Medulla oblongata (tissue), 1 donor: ENCODE results near the gene ADAMTSL3.
A peak's percentile ranks its signal among the peaks of the same experiment; 100 is the strongest.

ENCODE experiments used
- DNase-seq: peaks from one replicate; pipeline ENCODE4 v3.0.0-alpha.2; 2015; ENCODE audit errors: extremely low spot score

Gene ADAMTSL3

DNA sequence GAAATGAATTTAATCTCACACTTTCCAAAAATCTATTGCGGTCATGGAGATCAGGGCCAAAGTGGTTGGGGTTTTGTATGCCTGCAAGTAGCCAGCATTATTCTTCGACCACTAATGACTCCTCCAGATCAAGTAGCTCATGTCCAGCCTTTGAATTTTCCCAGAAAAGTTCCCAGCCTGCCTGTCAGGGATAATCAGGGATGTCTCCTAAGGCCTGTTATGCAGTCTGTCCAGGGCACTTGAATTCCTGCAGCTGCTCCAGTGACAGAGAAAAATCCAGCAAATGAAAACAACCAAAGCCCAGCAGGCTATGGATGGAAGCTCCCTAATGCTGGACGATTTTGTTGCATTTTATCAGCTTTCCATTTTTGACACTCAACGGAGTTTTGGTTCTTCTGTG is 215.4 kb downstream of the ADAMTSL3 start:
- peak; percentile 53 for DNase-seq

DNA sequence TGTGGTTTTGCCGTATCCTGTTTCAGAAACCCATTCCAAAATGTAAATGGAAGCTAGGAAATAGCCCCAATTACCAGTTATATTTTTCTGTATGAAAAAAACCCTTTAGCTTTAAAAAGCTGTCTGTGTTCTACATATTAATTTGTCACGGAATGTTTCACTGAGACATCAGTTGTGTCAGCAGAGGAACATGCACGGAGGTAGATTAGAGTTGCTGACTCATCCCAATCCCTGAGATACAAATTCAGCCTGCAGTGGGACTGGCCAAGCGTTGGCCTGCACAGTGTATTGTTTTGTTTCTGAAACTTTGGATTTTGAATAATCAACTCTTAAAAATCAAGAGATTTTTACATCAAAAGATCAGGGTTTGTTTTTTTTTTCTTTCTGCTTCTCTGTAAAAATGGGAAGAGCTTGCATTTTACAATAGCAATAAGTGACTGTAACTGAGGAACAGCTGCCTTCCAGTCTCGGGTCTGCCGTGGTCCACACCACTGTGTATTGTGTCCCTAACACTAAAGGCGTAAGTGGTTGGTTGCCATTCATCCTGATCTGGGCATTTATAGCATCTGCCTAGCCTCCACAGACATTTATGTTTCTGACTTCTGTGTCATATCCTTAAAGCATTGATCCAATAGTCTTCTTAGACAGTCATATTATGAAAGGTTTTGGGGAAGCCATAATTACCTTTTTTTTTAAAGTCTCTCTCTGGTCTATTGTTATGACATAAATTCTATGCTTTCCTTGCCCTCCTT is 218.1 kb downstream of the ADAMTSL3 start:
- DNase-seq = peak; percentile 47

DNA sequence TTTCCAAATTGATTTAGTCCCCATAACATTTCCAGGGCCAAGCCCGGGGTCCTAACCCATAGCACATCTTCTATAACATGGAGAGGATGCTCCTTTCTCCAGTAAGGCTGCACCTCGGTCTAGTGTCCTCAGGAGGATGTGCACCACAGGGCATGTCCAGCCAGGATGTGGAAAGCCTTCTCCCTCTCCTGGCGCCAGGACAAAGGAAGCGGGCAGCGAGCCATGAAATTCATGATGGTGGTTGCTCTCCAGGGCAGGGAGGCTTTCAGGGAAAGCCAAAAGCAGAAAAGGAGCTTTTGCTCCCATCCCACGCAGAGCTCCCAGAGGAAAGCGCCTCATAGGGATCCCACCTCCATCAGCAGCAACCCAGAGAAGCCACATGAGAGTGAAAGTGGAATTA is 220.0 kb downstream of the ADAMTSL3 start:
- DNase-seq = no peak

DNA sequence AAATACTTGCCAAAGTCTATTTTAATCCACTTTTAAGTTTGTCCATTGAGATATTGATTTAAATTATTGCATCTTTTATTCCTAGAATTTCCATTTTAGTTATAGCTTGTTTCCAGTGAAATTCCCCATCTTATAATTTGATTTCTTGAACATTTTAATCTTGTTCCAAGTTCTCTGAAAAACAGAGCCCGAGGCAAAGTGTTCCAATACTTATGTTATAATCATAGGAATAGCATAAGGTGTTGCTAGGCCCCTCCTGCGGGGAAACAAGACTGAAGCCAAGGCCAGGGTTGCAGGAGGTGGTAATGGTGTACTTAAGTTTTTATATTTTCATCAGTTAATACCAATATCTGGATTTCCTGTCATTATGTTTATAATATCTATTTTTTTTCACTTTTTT is 226.6 kb downstream of the ADAMTSL3 start:
- DNase-seq = no peak

DNA sequence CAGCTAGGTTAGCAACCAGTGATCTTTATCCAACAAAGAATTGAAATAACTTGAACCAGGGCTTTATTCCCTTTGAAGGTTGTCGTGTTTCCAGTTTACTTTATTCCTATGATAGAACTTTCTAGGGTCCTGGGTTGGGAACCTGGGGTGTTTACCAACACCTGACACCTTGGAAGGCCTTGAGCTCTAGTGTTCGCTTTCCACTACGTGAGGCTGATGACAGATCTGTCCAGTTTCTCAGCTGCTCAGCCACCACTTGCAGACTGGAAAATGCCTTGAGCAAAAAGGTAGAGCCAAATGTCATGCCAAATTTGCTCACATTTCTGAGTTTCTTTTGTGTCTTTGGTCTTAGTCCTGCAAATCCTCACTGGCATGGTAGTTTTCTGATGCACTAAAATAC is 227.2 kb downstream of the ADAMTSL3 start:
- DNase-seq = no peak

DNA sequence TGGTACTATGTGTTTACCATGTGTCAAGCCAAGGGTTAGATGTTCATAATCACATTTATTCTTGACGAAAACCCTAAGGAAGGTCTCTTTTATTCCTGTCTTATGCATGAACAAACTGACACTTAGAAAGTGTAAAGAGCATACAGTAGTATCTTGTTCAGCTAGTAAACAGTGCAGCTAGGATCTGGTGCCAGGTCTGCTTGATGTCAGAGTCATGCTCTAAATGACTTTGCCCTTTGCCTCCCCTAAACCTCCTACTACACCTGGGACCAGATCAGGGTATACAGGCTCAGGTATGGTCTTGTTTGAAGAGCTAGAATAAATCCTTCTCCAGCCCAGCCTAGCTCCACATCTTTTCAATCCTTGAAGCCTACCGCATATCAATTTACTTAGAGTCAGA is 232.4 kb downstream of the ADAMTSL3 start:
- DNase-seq = no peak

DNA sequence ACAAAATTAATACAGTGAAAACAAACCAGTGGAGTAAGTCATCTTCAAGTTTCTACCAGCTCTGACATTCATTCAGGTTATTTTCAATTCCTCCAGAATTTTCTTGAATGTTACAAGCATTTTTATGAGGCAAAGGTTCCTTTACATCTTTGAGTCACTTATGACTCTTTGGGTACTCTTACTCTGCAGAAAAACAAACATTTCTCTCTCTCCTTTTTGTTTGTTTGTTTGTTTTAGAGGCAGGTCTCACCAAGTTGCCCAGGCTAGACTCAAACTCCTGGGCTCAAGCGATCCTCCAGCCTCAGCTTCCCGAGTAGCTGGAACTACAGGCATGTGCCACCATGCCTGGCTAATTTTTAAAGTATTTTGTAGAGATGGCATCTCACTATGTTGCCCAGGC is 233.5 kb downstream of the ADAMTSL3 start:
- DNase-seq = no peak

DNA sequence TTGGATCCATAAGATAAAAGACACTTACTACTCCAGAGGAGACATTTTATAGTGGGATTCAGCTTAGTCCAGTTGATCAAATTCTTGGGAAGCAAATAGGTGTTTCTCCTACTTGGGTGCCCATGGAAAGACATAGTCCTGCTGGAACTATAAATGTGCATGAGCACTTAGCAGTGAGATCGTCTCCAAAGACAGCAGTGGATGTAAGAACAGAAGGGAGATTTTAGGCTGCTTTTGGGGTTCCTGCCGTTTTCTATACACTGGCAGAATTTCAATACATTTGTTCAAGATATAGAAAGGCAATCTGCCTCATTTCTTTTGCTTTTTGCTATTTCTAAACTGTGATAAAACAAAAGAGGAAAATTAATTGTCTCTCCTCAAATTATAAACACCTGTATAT is 234.0 kb downstream of the ADAMTSL3 start:
- no peak for DNase-seq

DNA sequence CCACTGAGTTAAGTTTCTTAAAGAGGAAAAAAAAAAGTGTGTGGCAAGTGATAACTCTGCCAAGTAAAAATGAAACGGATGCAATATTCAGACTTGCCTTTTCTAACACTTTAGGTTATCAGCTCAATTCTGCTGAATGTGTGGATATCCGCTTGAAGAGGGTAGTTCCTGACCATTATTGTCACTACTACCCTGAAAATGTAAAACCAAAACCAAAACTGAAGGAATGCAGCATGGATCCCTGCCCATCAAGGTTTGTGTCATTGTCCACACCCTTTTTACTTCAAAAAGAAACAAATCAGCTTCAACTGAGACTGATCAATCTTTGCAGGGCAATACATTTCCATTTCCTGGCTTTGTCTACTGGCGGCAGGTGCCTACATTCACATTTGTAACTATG is 236.1 kb downstream of the ADAMTSL3 start:
- no peak for DNase-seq

DNA sequence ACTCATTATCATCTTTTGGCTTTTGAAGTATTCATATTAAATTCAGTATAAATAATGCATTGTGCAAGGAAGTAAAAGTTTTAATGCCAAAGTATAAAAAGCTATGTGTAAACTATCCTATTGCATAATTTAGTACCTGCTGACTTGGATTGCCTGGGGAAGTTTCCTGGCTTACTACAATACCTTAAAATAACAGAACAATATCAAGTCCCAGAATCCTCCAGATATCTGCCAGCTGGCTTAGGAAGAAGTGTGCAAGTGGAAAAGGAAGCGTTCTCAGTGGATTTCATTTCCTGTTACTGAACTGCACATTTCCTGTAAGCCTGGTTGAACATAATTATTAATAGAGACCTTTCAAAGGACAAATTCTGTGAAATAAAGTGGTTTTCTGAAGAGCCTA is 236.7 kb downstream of the ADAMTSL3 start:
- no peak for DNase-seq

DNA sequence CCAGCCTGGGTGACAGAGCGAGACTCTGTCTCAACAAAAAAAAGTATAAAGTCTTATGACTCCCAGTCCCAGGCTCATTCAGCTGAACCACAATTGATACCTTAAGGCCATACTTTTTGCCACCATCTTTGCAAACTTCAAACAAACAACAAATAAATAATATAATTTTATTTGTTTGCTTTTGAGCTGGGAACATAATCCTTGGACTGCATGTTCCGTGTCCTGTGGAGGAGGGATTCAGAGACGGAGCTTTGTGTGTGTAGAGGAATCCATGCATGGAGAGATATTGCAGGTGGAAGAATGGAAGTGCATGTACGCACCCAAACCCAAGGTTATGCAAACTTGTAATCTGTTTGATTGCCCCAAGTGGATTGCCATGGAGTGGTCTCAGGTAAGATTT is 238.6 kb downstream of the ADAMTSL3 start:
- no peak for DNase-seq

DNA sequence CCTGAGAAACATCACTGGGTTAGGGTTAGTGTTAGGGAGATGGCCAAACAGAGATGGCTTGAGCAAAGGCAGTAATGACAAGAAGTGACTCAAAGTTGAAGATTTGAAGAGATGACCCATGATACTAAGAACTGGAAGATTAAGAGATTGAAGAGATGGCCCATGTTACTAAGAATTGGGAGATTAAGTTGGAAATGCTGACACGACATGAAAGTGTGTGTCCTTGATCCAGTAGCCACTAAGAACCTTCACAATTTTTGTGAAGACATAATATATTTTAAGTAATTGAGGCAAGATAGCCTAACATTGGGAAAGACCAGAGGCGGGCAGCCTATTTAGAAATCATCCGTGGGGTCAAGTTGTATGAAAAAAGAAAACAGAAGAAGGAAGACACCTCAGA is 239.4 kb downstream of the ADAMTSL3 start:
- no peak for DNase-seq

DNA sequence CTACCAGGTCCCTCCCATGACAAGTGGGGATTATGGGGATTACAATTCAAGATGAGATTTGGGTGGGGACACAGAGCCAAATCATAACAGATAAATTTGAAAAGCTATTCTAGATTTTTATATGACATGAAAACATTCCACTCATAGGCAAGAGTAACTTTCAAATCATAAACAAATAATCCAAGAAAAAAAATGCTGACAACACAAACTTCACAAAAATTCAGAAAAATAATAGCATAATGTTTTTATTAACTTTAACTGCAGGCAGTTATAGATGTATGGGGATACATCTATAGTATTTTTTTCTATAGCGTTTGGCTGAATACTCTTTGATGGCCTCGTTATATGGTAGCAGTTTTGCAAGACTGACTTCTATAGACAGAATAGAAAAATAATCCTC is 243.1 kb downstream of the ADAMTSL3 start:
- no peak for DNase-seq

DNA sequence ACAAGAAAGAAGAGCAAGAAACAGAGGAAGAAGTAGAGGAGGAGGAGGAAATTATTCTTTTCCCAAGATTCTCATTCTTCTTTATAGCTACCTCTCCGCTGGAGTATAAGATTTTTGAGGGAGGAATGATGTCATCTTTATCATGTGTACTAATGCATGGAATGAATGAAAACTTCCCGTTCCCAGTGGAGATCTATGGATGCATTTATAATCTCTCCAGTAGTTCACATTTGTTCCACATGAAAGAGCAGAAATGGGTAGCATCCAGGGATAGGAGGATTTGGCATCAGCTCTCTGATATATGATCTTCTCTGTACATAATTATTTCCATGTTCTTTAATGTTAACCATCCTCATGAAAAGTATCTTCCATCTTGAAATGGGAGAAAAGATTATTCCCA is 244.4 kb downstream of the ADAMTSL3 start:
- DNase-seq = no peak

DNA sequence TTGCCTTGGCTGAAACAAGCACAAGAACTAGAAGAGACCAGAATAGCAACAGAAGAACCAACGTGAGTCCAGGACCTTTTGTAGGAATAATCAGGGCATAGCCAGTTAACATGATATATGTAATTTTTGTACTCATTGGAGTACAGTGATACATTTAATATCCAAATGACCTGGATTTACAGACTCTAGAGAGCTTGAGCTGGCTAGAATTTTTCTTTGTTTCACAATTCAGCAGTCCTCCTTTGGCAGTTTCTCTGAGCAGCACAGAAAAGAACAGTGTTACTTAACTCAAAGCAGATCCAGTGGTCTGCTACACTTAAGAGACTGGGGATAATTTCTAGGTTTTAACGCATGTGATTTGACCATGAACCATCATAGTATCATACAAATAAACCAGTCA is 245.7 kb downstream of the ADAMTSL3 start:
- DNase-seq = no peak

DNA sequence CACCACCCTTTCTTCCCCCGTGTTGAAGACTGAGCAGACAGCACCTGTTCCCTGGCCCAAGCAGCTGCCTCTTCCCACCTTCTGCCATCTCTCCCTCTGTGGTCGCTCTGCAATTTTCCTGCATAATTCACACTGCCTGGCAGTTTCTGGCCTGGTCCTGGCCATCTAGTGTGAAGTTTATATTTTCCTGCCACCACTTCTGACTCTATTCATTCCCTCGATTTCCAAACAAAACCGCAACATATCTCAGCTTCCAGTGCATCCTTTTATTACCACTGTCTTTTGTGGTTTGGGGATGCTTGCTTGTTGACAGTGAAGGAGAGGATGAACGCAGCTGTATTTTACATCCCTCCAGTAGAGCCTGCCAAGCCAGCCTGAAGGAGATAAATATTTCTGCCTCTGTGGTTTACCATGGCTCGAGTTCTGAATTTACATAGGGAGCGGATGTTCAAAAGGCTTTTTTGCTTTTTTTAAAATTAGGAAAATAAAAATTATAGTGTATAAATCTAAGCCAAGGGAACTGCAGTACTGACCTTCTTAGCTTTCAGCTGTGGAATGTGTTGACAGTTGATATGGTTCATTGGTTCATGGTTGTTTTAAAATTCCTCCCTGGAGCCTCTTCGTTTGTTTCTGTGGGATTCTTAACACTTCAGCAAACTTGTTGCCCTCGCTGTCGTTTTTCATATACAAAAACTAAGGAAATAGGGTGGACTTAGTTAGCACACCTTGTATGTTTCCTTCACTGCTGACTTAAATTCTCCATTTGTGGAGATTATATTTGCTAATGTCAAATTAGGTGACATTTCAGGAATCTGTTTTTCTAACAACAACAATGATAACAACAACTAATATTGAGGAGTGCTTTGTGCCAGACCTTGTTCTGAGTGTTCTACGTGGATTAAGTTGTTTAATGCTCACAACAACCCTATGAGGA is 250.5 kb downstream of the ADAMTSL3 start:
- no peak for DNase-seq

DNA sequence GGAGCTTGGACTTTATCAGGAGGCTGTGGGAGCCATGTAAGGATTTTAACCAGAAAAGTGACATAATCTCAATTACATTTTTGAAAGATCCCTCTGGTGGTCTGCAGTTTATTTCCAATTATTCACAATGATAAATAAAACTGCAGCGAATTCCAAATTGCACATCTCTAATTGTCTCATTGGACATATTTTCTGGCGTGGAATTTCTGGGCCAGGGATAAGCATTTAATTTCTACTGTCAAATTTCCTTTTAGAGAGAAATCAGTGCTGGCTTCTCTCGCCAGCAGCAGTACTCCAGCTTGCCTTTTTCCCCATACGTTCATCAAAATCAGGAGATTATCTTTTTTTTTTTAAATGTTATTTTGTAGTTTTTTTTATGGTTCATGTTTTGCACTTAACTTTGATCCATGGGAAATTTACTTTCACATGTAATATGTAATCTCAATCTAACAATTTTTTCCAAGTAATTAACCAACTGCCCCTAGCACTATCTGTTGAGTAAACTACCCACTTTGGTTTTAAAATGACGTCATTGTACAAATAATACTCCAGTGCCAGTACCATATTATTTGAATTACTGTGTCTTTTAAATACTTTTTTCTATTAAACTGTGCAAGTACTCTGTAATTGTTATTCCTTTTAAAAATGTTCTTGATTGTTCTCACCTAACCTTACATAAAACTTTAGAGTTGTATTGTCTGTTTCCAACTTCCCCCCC is 251.8 kb downstream of the ADAMTSL3 start:
- DNase-seq = no peak

DNA sequence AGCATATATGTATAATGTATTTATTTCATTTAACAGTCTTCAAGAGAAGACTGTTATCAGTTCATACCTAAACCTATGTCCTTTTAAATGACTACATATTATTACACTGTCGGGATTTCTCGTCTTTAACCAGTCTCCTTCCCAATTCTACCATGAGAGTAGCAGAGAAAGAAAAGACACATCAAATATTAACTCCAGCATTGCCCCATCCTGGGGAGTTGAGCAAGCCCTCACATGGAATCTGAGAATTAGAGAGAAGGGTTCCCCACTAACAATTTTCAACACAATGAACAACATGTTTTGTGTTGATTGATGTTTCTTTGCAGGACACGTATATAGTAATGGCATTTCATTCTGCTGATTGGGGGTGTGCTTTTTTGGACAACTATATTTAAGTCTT is 257.4 kb downstream of the ADAMTSL3 start:
- no peak for DNase-seq

DNA sequence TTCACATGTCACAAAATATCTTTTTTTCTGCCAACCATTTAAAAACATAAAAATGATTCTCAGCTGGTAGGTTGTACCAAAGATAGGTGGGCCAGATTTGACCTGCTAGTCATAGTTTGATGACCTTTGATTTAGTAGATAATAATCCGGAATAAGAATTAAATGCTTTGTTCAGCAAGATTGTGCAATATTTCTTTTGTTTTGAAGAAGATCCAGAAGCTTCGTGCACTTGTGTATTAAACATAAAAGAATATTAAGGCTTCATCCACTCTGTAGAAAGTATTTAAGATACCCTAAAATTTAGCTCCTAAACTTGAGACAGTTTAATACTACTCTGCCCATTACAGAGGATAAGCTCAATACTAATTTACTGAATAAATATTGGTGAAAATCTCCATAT is 258.4 kb downstream of the ADAMTSL3 start:
- no peak for DNase-seq

DNA sequence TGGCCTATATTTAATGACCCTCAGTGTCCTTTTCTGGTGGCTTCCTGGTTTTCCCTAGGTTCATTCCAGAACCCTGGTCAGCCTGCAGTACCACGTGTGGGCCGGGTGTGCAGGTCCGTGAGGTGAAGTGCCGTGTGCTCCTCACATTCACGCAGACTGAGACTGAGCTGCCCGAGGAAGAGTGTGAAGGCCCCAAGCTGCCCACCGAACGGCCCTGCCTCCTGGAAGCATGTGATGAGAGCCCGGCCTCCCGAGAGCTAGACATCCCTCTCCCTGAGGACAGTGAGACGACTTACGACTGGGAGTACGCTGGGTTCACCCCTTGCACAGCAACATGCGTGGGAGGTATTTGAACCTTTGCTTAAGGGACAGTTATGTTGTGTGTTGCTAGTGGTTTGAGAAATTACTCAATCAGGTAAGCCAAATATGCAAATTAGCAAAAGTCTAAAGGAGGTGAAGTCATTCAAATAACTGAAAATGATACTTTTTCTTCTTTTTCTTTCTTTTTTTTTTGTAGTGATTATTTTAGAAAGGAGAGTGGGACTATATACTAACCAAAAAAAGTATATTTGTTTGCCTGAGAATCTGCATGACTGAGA is 259.2 kb downstream of the ADAMTSL3 start:
- no peak for DNase-seq

DNA sequence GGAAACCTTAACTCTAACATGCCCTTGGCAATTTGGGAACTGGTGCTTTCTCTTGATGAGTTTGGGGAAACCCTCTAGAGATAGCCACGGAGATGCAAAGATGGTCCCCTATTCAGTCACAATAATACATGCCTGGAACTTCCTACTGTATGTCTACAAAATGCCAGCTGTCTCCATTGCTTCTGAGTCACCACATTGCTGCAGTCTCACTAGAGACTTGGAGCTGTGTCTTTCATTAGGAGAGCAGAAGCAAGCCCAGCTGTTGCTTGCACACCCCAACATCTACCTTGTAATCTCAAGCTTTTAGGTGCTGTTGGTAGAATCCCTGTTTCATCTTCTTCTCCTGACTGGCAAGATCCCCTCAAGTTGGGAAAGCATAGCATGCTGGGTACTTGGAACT is 261.0 kb downstream of the ADAMTSL3 start:
- no peak for DNase-seq

DNA sequence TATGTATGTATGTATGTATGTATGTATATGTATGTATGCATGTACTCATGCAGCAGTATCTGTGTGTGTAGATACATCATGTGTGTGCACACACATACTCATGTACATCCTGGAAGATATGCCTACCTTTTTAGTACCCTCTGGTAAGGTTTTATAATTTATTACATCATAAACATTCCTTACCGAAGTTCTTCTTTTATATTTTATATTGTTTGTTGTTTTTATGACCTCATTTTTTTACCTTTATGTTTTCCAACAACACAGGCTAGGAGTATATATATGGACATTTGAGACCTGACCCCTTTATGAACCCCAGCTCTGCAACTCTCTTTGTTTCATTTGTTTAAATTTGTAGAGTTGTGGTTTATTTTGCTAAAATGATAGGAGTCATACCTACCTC is 263.5 kb downstream of the ADAMTSL3 start:
- no peak for DNase-seq
